ENCODE data around the gene ZFP57.

GRCh38 chr6:29726571-29727194 is 45.7 kb upstream of the ZFP57 start:
- no peak for TF ChIP-seq CTCF (IDR thresholded peaks at IDR 0.05)
- TF ChIP-seq POLR2A (IDR thresholded peaks at IDR 0.05) = no peak

All from gastroesophageal sphincter (tissue), 3 donors.